Measurements from ENCODE around the gene ZFPM1. TPM values are rescaled to one million over a fixed set of nuclear protein-coding genes. Genes with fewer than 3 reads are reported as not detected.
"Not testable (repeated sequence)": the region's sequence is repeated elsewhere in the genome, so short reads cannot be mapped to it uniquely, and the experiment has no call there.

Gene ZFPM1
- total RNA-seq, 2 donors from 2014 or later = 18.1 to 21.5 TPM

GRCh38 chr16:88468275-88469129, 15.4 kb downstream of the ZFPM1 start:
- Histone ChIP-seq H3K36me3 (ENCODE audit: control insufficient read depth, insufficient read depth, low read length) (no peaks in the 10 kb centered on the region), H3K4me3 (ENCODE audit: low read length) (no peak overlapping the region), H3K4me1 (ENCODE audit: control insufficient read depth, insufficient read depth, low read length) (peaks cover 7% of the 10 kb centered on the region), H3K27me3 (ENCODE audit: control insufficient read depth, insufficient read depth, low read length, poor library complexity, severe bottlenecking) (no peaks in the 10 kb centered on the region), H3K9ac (ENCODE audit: extremely low read depth, low read length, poor library complexity, severe bottlenecking) (no peak overlapping the region), H3K27ac (ENCODE audit: low read depth, low read length) (no peak overlapping the region), H3K9me3 (ENCODE audit: control insufficient read depth, low read length) (no peaks in the 10 kb centered on the region)
- WGBS, 2 experiments (ENCODE audit: insufficient coverage in 1 of 2, insufficient read length in 1 of 2) = 35 to 61% methylated on average over 11 to 20 of the region's 20 CpGs
- TF ChIP-seq CTCF (conservative IDR thresholded peaks at IDR 0.05) = no peak
- H3K27ac Mint-ChIP-seq = no peak overlapping the region
- no peaks in the 10 kb centered on the region for H3K27me3 Mint-ChIP-seq (ENCODE audit: insufficient read depth)
- H3K4me3 Mint-ChIP-seq = no peak overlapping the region
- H3K4me1 Mint-ChIP-seq = peaks cover 11% of the 10 kb centered on the region
- peak; percentile 97 for DNase-seq
- H3K36me3 Mint-ChIP-seq (ENCODE audit: low read depth) = no peaks in the 10 kb centered on the region
- H3K9me3 Mint-ChIP-seq = no peaks in the 10 kb centered on the region

GRCh38 chr16:88469615-88470395, 16.7 kb downstream of the ZFPM1 start:
- no peak overlapping the region for H3K27ac ChIP-seq (ENCODE audit: low read depth, low read length)
- no peak overlapping the region for H3K9ac ChIP-seq (ENCODE audit: extremely low read depth, low read length, poor library complexity, severe bottlenecking)
- no peaks in the 10 kb centered on the region for H3K27me3 ChIP-seq (ENCODE audit: control insufficient read depth, insufficient read depth, low read length, poor library complexity, severe bottlenecking)
- no peak for DNase-seq
- WGBS, 2 experiments (ENCODE audit: insufficient coverage in 1 of 2, insufficient read length in 1 of 2) = 79 to 91% methylated on average over 13 to 18 of the region's 19 CpGs
- no peak overlapping the region for H3K27ac Mint-ChIP-seq
- no peaks in the 10 kb centered on the region for H3K9me3 ChIP-seq (ENCODE audit: control insufficient read depth, low read length)
- peaks cover 5% of the 10 kb centered on the region for H3K4me1 Mint-ChIP-seq
- peaks cover 7% of the 10 kb centered on the region for H3K4me1 ChIP-seq (ENCODE audit: control insufficient read depth, insufficient read depth, low read length)
- H3K4me3 ChIP-seq (ENCODE audit: low read length) = no peak overlapping the region
- H3K27me3 Mint-ChIP-seq (ENCODE audit: insufficient read depth) = no peaks in the 10 kb centered on the region
- TF ChIP-seq CTCF (conservative IDR thresholded peaks at IDR 0.05) = no peak
- no peaks in the 10 kb centered on the region for H3K36me3 ChIP-seq (ENCODE audit: control insufficient read depth, insufficient read depth, low read length)
- no peak overlapping the region for H3K4me3 Mint-ChIP-seq
- no peaks in the 10 kb centered on the region for H3K36me3 Mint-ChIP-seq (ENCODE audit: low read depth)
- no peaks in the 10 kb centered on the region for H3K9me3 Mint-ChIP-seq

- WGBS, 2 experiments (ENCODE audit: insufficient coverage in 1 of 2, insufficient read length in 1 of 2) = 98% methylated on average over 3 of the region's 13 CpGs; no CpG with 5 or more reads in 1 of the 2 experiments
- not testable (repeated sequence) for DNase-seq; H3K4me1 Mint-ChIP-seq; H3K9ac ChIP-seq (ENCODE audit: extremely low read depth, low read length, poor library complexity, severe bottlenecking); H3K4me1 ChIP-seq (ENCODE audit: control insufficient read depth, insufficient read depth, low read length); H3K27me3 Mint-ChIP-seq (ENCODE audit: insufficient read depth); H3K4me3 Mint-ChIP-seq; H3K27ac ChIP-seq (ENCODE audit: low read depth, low read length); H3K27ac Mint-ChIP-seq; H3K4me3 ChIP-seq (ENCODE audit: low read length); H3K9me3 Mint-ChIP-seq; H3K36me3 ChIP-seq (ENCODE audit: control insufficient read depth, insufficient read depth, low read length); H3K36me3 Mint-ChIP-seq (ENCODE audit: low read depth); H3K27me3 ChIP-seq (ENCODE audit: control insufficient read depth, insufficient read depth, low read length, poor library complexity, severe bottlenecking); H3K9me3 ChIP-seq (ENCODE audit: control insufficient read depth, low read length)
These were observed 17.3 kb downstream of the ZFPM1 start for GRCh38 chr16:88470396-88470680.

GRCh38 chr16:88470696-88471095, 17.6 kb downstream of the ZFPM1 start:
- not testable (repeated sequence) for H3K9me3 Mint-ChIP-seq; H3K27ac Mint-ChIP-seq; H3K4me1 Mint-ChIP-seq; H3K9me3 ChIP-seq (ENCODE audit: control insufficient read depth, low read length); H3K4me3 Mint-ChIP-seq; H3K4me3 ChIP-seq (ENCODE audit: low read length); H3K36me3 Mint-ChIP-seq (ENCODE audit: low read depth); DNase-seq; H3K36me3 ChIP-seq (ENCODE audit: control insufficient read depth, insufficient read depth, low read length); H3K27me3 Mint-ChIP-seq (ENCODE audit: insufficient read depth); H3K9ac ChIP-seq (ENCODE audit: extremely low read depth, low read length, poor library complexity, severe bottlenecking); H3K27ac ChIP-seq (ENCODE audit: low read depth, low read length); H3K4me1 ChIP-seq (ENCODE audit: control insufficient read depth, insufficient read depth, low read length); H3K27me3 ChIP-seq (ENCODE audit: control insufficient read depth, insufficient read depth, low read length, poor library complexity, severe bottlenecking)
- WGBS, 2 experiments (ENCODE audit: insufficient coverage in 1 of 2, insufficient read length in 1 of 2) = 92 to 94% methylated on average over 10 to 16 of the region's 24 CpGs
